WTC11 (cell line): Measurements from ENCODE around the gene EXOSC3. TPM values are rescaled to one million over a fixed set of nuclear protein-coding genes. Genes with fewer than 3 reads are reported as not detected.

Experiments used
- ATAC-seq: fragments of 200-7000 bp; cut with Tn5 transposase; 2 replicates; pipeline ENCODE4 v1.10.0; 2021; ENCODE audit warnings: mild to moderate bottlenecking, moderate library complexity
- CTCF ChIA-PET: fragments of 300-600 bp; sonication (Branson Sonifier 250); formaldehyde crosslinking; loops from one replicate; lab custom pipeline; 2021; ENCODE audit warnings: antibody characterized with exemption; lab: Charles Lee
- POLR2A ChIA-PET: fragments of 350-600 bp; sonication (Branson Sonifier 250); formaldehyde crosslinking; loops from one replicate; lab custom pipeline; 2021; ENCODE audit warnings: antibody characterized with exemption; lab: Charles Lee
- DNase-seq: peaks from one replicate; pipeline ENCODE4 v3.0.0; 2021; ENCODE audit warnings: low spot score
- H3K27ac Mint-ChIP-seq: 2 replicates; pipeline ENCODE4 v1.8.0; 2021; ENCODE audit warnings: mixed read lengths
- H3K27me3 Mint-ChIP-seq: 2 replicates; pipeline ENCODE4 v1.8.0; 2021; ENCODE audit warnings: low read depth, mild to moderate bottlenecking, moderate library complexity, mixed read lengths
- H3K36me3 Mint-ChIP-seq: 2 replicates; pipeline ENCODE4 v1.8.0; 2021; ENCODE audit warnings: mixed read lengths
- H3K4me1 Mint-ChIP-seq: 2 replicates; pipeline ENCODE4 v1.8.0; 2022; ENCODE audit warnings: mixed read lengths
- H3K4me3 Mint-ChIP-seq: 2 replicates; pipeline ENCODE4 v1.8.0; 2021; ENCODE audit warnings: mild to moderate bottlenecking, moderate library complexity, mixed read lengths
- H3K9me3 Mint-ChIP-seq: 2 replicates; pipeline ENCODE4 v1.8.0; 2021; ENCODE audit warnings: mixed read lengths
- E2F4 ChIP-seq: sonication (generic); formaldehyde crosslinking; IDR thresholded peaks from 2 replicates; pipeline ENCODE4 v1.8.1; 2022; ENCODE audit warnings: low read depth, mild to moderate bottlenecking, moderate library complexity, missing genetic modification reagents, borderline replicate concordance
- ETV6 ChIP-seq: sonication (generic); formaldehyde crosslinking; IDR thresholded peaks from 2 replicates; pipeline ENCODE4 v1.8.1; 2022; ENCODE audit warnings: mild to moderate bottlenecking, missing genetic modification reagents
- GTF2I ChIP-seq: fragments of 250-450 bp; sonication (Bioruptor Pico); conservative IDR thresholded peaks from 2 replicates; pipeline ENCODE4 v1.4.0; 2021; ENCODE audit warnings: mild to moderate bottlenecking
- IRF2 ChIP-seq: sonication (generic); formaldehyde crosslinking; IDR thresholded peaks from 2 replicates; pipeline ENCODE4 v1.8.0; 2022; ENCODE audit warnings: low read depth, missing genetic modification reagents, borderline replicate concordance
- JUN ChIP-seq: sonication (generic); formaldehyde crosslinking; IDR thresholded peaks from 2 replicates; pipeline ENCODE4 v1.8.0; 2023; ENCODE audit warnings: mild to moderate bottlenecking, missing genetic modification reagents
- MAX ChIP-seq: sonication (generic); formaldehyde crosslinking; IDR thresholded peaks from 2 replicates; pipeline ENCODE4 v1.8.0; 2022; ENCODE audit warnings: mild to moderate bottlenecking, missing genetic modification reagents
- NFATC4 ChIP-seq: fragments of 250-450 bp; sonication (Bioruptor Pico); IDR thresholded peaks from 2 replicates; pipeline ENCODE4 v1.9.0; 2021; ENCODE audit warnings: mild to moderate bottlenecking
- SMAD3 ChIP-seq: sonication (generic); formaldehyde crosslinking; IDR thresholded peaks from 2 replicates; pipeline ENCODE4 v1.8.0; 2022; ENCODE audit warnings: missing genetic modification reagents, mild to moderate bottlenecking, borderline replicate concordance
- SOX15 ChIP-seq: fragments of 250-450 bp; sonication (Bioruptor Pico); IDR thresholded peaks from 2 replicates; pipeline ENCODE4 v1.9.0; 2021; ENCODE audit warnings: mild to moderate bottlenecking
- TCF7 ChIP-seq: sonication (generic); formaldehyde crosslinking; IDR thresholded peaks from 2 replicates; pipeline ENCODE4 v1.8.0; 2022; ENCODE audit warnings: mild to moderate bottlenecking, low read depth, missing genetic modification reagents, moderate library complexity
- ZNF232 ChIP-seq: sonication (generic); formaldehyde crosslinking; IDR thresholded peaks from 2 replicates; pipeline ENCODE4 v1.8.0; 2022; ENCODE audit warnings: mild to moderate bottlenecking, missing genetic modification reagents
- ZNF416 ChIP-seq: fragments of 250-450 bp; sonication (Bioruptor Pico); IDR thresholded peaks from 2 replicates; pipeline ENCODE4 v1.9.0; 2021; ENCODE audit warnings: mild to moderate bottlenecking, inconsistent platforms
- ZNF671 ChIP-seq: fragments of 250-450 bp; sonication (Bioruptor Pico); IDR thresholded peaks from 2 replicates; pipeline ENCODE4 v1.8.0; 2021; ENCODE audit warnings: mild to moderate bottlenecking
- total RNA-seq: library from RNA; stranded (reverse); gene quantifications from 3 replicates; pipeline ENCODE4 v1.2.3, GENCODE V29; 2021
- TF ChIP-seq, protein P1 (sequence below): sonication (generic); formaldehyde crosslinking; IDR thresholded peaks from 2 replicates; pipeline ENCODE4 v1.8.0; 2023; ENCODE audit warnings: missing genetic modification reagents, mild to moderate bottlenecking, borderline replicate concordance
- TF ChIP-seq, protein P2 (sequence below): sonication (generic); formaldehyde crosslinking; IDR thresholded peaks from 2 replicates; pipeline ENCODE4 v1.8.0; 2022; ENCODE audit warnings: mild to moderate bottlenecking, missing genetic modification reagents
- TF ChIP-seq, protein P3 (sequence below): fragments of 250-450 bp; sonication (Bioruptor Pico); IDR thresholded peaks from 2 replicates; pipeline ENCODE4 v1.9.0; 2021; ENCODE audit warnings: mild to moderate bottlenecking, borderline replicate concordance
- TF ChIP-seq, protein P4 (sequence below): sonication (generic); formaldehyde crosslinking; IDR thresholded peaks from 2 replicates; pipeline ENCODE4 v1.8.1; 2023; ENCODE audit warnings: mild to moderate bottlenecking, missing genetic modification reagents, moderate library complexity

EXOSC3 gene
- total RNA-seq, 1 experiment from 2014 or later = 73.8 TPM

DNA sequence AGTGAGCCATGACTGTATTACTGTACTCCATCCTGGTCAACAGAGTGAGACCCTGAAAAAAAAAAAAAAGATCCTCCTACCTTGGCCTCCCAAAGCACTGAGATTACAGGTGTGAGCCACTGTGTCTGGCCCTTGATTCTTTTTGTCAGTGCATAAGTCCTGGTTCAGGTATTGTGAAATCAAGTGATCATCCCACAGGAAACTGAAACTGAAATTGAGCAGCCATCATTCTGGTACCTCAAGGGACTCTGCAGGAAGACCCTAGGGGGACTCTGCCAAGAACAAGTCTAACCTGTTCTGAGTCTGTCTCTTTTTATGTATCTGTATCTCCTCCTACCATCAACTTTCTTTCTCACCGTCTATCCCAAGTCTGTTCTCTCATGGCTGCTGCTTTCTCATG lies 13.8 kb upstream of the EXOSC3 start:
- Mint-ChIP-seq H3K9me3 (no peaks in the 10 kb centered on the region), H3K4me3 (no peak overlapping the region), H3K27me3 (peaks cover 3% of the 10 kb centered on the region), H3K36me3 (no peaks in the 10 kb centered on the region), H3K27ac (no peak overlapping the region), H3K4me1 (peaks cover 20% of the 10 kb centered on the region)
- POLR2A ChIA-PET = no interaction called here
- TF ChIP-seq JUN = no peak
- no peak for TF ChIP-seq SOX15
- TF ChIP-seq ZNF671 (CRISPR knock-in tag) = no peak
- no peak for TF ChIP-seq NFATC4 (CRISPR knock-in tag)
- TF ChIP-seq ETV6 (CRISPR knock-in tag) = no peak
- TF ChIP-seq, protein P1, sequence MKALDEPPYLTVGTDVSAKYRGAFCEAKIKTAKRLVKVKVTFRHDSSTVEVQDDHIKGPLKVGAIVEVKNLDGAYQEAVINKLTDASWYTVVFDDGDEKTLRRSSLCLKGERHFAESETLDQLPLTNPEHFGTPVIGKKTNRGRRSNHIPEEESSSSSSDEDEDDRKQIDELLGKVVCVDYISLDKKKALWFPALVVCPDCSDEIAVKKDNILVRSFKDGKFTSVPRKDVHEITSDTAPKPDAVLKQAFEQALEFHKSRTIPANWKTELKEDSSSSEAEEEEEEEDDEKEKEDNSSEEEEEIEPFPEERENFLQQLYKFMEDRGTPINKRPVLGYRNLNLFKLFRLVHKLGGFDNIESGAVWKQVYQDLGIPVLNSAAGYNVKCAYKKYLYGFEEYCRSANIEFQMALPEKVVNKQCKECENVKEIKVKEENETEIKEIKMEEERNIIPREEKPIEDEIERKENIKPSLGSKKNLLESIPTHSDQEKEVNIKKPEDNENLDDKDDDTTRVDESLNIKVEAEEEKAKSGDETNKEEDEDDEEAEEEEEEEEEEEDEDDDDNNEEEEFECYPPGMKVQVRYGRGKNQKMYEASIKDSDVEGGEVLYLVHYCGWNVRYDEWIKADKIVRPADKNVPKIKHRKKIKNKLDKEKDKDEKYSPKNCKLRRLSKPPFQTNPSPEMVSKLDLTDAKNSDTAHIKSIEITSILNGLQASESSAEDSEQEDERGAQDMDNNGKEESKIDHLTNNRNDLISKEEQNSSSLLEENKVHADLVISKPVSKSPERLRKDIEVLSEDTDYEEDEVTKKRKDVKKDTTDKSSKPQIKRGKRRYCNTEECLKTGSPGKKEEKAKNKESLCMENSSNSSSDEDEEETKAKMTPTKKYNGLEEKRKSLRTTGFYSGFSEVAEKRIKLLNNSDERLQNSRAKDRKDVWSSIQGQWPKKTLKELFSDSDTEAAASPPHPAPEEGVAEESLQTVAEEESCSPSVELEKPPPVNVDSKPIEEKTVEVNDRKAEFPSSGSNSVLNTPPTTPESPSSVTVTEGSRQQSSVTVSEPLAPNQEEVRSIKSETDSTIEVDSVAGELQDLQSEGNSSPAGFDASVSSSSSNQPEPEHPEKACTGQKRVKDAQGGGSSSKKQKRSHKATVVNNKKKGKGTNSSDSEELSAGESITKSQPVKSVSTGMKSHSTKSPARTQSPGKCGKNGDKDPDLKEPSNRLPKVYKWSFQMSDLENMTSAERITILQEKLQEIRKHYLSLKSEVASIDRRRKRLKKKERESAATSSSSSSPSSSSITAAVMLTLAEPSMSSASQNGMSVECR = no peak
- no peak for TF ChIP-seq E2F4 (CRISPR knock-in tag)
- no peak for TF ChIP-seq IRF2 (CRISPR knock-in tag)
- no peak for TF ChIP-seq TCF7 (CRISPR knock-in tag)
- ATAC-seq (no peak), DNase-seq (no peak)
- CTCF ChIA-PET = no interaction called here

GRCh38 chr9:37796232-37796631 lies 11.4 kb upstream of the EXOSC3 start:
- no peak overlapping the region; the same call in 1 of the 2 replicates for H3K27ac Mint-ChIP-seq
- ChIA-PET POLR2A (no interaction called here), CTCF (no interaction called here)
- no peaks in the 10 kb centered on the region for H3K36me3 Mint-ChIP-seq
- H3K9me3 Mint-ChIP-seq = no peaks in the 10 kb centered on the region
- no peak overlapping the region for H3K4me3 Mint-ChIP-seq
- H3K4me1 Mint-ChIP-seq = peaks cover 5% of the 10 kb centered on the region
- ATAC-seq (no peak), DNase-seq (no peak)
- TF ChIP-seq, protein P2, sequence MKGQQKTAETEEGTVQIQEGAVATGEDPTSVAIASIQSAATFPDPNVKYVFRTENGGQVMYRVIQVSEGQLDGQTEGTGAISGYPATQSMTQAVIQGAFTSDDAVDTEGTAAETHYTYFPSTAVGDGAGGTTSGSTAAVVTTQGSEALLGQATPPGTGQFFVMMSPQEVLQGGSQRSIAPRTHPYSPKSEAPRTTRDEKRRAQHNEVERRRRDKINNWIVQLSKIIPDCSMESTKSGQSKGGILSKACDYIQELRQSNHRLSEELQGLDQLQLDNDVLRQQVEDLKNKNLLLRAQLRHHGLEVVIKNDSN (CRISPR knock-in tag) = no peak
- no peak for TF ChIP-seq ZNF232
- peaks cover 4% of the 10 kb centered on the region for H3K27me3 Mint-ChIP-seq

- H3K4me1 Mint-ChIP-seq = no peaks in the 10 kb centered on the region
- peaks cover 23% of the 10 kb centered on the region for H3K27me3 Mint-ChIP-seq
- POLR2A ChIA-PET = no interaction called here
- CTCF ChIA-PET = no interaction called here
- no peaks in the 10 kb centered on the region for H3K9me3 Mint-ChIP-seq
- H3K36me3 Mint-ChIP-seq = no peaks in the 10 kb centered on the region
- no peak for ATAC-seq
- no peak overlapping the region for H3K4me3 Mint-ChIP-seq
- H3K27ac Mint-ChIP-seq = no peak overlapping the region
- no peak for DNase-seq
- TF ChIP-seq ZNF416 = no peak
- TF ChIP-seq SMAD3 (CRISPR knock-in tag) = no peak
- TF ChIP-seq, protein P3, sequence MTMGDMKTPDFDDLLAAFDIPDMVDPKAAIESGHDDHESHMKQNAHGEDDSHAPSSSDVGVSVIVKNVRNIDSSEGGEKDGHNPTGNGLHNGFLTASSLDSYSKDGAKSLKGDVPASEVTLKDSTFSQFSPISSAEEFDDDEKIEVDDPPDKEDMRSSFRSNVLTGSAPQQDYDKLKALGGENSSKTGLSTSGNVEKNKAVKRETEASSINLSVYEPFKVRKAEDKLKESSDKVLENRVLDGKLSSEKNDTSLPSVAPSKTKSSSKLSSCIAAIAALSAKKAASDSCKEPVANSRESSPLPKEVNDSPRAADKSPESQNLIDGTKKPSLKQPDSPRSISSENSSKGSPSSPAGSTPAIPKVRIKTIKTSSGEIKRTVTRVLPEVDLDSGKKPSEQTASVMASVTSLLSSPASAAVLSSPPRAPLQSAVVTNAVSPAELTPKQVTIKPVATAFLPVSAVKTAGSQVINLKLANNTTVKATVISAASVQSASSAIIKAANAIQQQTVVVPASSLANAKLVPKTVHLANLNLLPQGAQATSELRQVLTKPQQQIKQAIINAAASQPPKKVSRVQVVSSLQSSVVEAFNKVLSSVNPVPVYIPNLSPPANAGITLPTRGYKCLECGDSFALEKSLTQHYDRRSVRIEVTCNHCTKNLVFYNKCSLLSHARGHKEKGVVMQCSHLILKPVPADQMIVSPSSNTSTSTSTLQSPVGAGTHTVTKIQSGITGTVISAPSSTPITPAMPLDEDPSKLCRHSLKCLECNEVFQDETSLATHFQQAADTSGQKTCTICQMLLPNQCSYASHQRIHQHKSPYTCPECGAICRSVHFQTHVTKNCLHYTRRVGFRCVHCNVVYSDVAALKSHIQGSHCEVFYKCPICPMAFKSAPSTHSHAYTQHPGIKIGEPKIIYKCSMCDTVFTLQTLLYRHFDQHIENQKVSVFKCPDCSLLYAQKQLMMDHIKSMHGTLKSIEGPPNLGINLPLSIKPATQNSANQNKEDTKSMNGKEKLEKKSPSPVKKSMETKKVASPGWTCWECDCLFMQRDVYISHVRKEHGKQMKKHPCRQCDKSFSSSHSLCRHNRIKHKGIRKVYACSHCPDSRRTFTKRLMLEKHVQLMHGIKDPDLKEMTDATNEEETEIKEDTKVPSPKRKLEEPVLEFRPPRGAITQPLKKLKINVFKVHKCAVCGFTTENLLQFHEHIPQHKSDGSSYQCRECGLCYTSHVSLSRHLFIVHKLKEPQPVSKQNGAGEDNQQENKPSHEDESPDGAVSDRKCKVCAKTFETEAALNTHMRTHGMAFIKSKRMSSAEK (CRISPR knock-in tag) = no peak
- no peak for TF ChIP-seq MAX
- TF ChIP-seq, protein P4, sequence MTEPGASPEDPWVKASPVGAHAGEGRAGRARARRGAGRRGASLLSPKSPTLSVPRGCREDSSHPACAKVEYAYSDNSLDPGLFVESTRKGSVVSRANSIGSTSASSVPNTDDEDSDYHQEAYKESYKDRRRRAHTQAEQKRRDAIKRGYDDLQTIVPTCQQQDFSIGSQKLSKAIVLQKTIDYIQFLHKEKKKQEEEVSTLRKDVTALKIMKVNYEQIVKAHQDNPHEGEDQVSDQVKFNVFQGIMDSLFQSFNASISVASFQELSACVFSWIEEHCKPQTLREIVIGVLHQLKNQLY (CRISPR knock-in tag) = no peak
- TF ChIP-seq GTF2I (CRISPR knock-in tag) = no peak
- TF ChIP-seq, protein P1 = no peak
These were observed 7.3 kb upstream of the EXOSC3 start for GRCh38 chr9:37792122-37792521.
